HepG2 (cell line): Measurements from ENCODE around the gene PLCB2. TPM values are rescaled to one million over a fixed set of nuclear protein-coding genes. Genes with fewer than 3 reads are reported as not detected.

Experiments used
- CC2D1A ChIP-seq: sonication (generic); formaldehyde crosslinking; IDR thresholded peaks from 2 replicates; pipeline ENCODE4 v1.8.1; 2023; ENCODE audit warnings: mild to moderate bottlenecking, missing genetic modification reagents
- CENPBD1 ChIP-seq: sonication (generic); formaldehyde crosslinking; IDR thresholded peaks from 2 replicates; pipeline ENCODE4 v1.8.0; 2022; ENCODE audit warnings: missing genetic modification reagents, low read depth, mild to moderate bottlenecking, borderline replicate concordance
- FIP1L1 ChIP-seq: fragments of 200-400 bp; formaldehyde crosslinking; IDR thresholded peaks from 2 replicates; pipeline ENCODE4 v1.6.1; 2018; ENCODE audit warnings: low read depth, mild to moderate bottlenecking, low read length, moderate library complexity, borderline replicate concordance; ENCODE audit not compliant: insufficient read depth
- FOXK2 ChIP-seq: fragments of 450-650 bp; IDR thresholded peaks from 2 replicates; pipeline ENCODE4 v1.6.1; 2016
- HMGA1 ChIP-seq: sonication (generic); formaldehyde crosslinking; conservative IDR thresholded peaks from 2 replicates; pipeline ENCODE4 v1.4.0; 2020; ENCODE audit warnings: missing genetic modification reagents
- HNRNPLL ChIP-seq: fragments of 200-400 bp; formaldehyde crosslinking; IDR thresholded peaks from 2 replicates; pipeline ENCODE4 v1.6.1; 2017; ENCODE audit warnings: mild to moderate bottlenecking, low read depth, low read length; ENCODE audit not compliant: poor library complexity, severe bottlenecking
- ISX ChIP-seq: sonication (generic); formaldehyde crosslinking; conservative IDR thresholded peaks from 2 replicates; pipeline ENCODE4 v1.5.0; 2020; ENCODE audit warnings: missing genetic modification reagents
- JUNB ChIP-seq: sonication (generic); formaldehyde crosslinking; IDR thresholded peaks from 2 replicates; pipeline ENCODE4 v1.8.0; 2022; ENCODE audit warnings: missing genetic modification reagents, mild to moderate bottlenecking, borderline replicate concordance
- PAF1 ChIP-seq: IDR thresholded peaks from 2 replicates; pipeline ENCODE4 v1.6.1; 2016; ENCODE audit warnings: missing genetic modification reagents, missing compliant biosample characterization
- PLRG1 ChIP-seq: fragments of 450-650 bp; conservative IDR thresholded peaks from 2 replicates; pipeline ENCODE4 v1.6.1; 2016
- RFXAP ChIP-seq: sonication (generic); formaldehyde crosslinking; IDR thresholded peaks from 2 replicates; pipeline ENCODE4 v1.4.0; 2020; ENCODE audit warnings: missing genetic modification reagents, borderline replicate concordance
- SOX5 ChIP-seq: IDR thresholded peaks from 2 replicates; pipeline ENCODE4 v1.6.1; 2016; ENCODE audit warnings: borderline replicate concordance
- SP140L ChIP-seq: sonication (generic); formaldehyde crosslinking; IDR thresholded peaks from 2 replicates; pipeline ENCODE4 v1.4.0; 2020; ENCODE audit warnings: missing genetic modification reagents, borderline replicate concordance
- ZBTB8A ChIP-seq: sonication (generic); formaldehyde crosslinking; IDR thresholded peaks from 2 replicates; pipeline ENCODE4 v1.4.0; 2020; ENCODE audit warnings: mild to moderate bottlenecking, low read depth, missing genetic modification reagents, borderline replicate concordance
- ZFP36 ChIP-seq: fragments of 150-350 bp; IDR thresholded peaks from 2 replicates; pipeline ENCODE4 v1.6.1; 2018; ENCODE audit warnings: borderline replicate concordance, low read length, low read depth; ENCODE audit not compliant: partially characterized antibody
- ZNF101 ChIP-seq: sonication (generic); formaldehyde crosslinking; IDR thresholded peaks from 2 replicates; pipeline ENCODE4 v1.4.0; 2020; ENCODE audit warnings: mild to moderate bottlenecking, low read depth, missing genetic modification reagents, borderline replicate concordance
- ZNF124 ChIP-seq: sonication (generic); formaldehyde crosslinking; IDR thresholded peaks from 2 replicates; pipeline ENCODE4 v1.4.0; 2020; ENCODE audit warnings: missing genetic modification reagents
- ZNF234 ChIP-seq: sonication (generic); formaldehyde crosslinking; conservative IDR thresholded peaks from 2 replicates; pipeline ENCODE4 v1.5.1; 2020; ENCODE audit warnings: mild to moderate bottlenecking, missing genetic modification reagents
- ZNF367 ChIP-seq: sonication (generic); formaldehyde crosslinking; IDR thresholded peaks from 2 replicates; pipeline ENCODE4 v1.4.0; 2020; ENCODE audit warnings: missing genetic modification reagents, borderline replicate concordance
- ZNF556 ChIP-seq: sonication (generic); formaldehyde crosslinking; IDR thresholded peaks from 2 replicates; pipeline ENCODE4 v1.4.0; 2020; ENCODE audit warnings: mild to moderate bottlenecking, missing genetic modification reagents, borderline replicate concordance
- ZNF850 ChIP-seq: sonication (generic); formaldehyde crosslinking; conservative IDR thresholded peaks from 2 replicates; pipeline ENCODE4 v1.9.0; 2021; ENCODE audit warnings: mild to moderate bottlenecking, missing genetic modification reagents
- ZSCAN5A ChIP-seq: sonication (generic); formaldehyde crosslinking; IDR thresholded peaks from 2 replicates; pipeline ENCODE4 v1.8.0; 2022; ENCODE audit warnings: mild to moderate bottlenecking, missing genetic modification reagents, borderline replicate concordance
- polyA plus RNA-seq, 8 experiments: library from polyadenylated mRNA; depleted of rRNA in 3 of 8; stranded (reverse) in 7 of 8; unstranded in 1 of 8; fragments of >200 nt; fragmentation: Illumina TruSeq in 4 of 8; extraction: Trizol in 4 of 8; gene quantifications; 2 replicates each; pipeline versions ENCODE4 v1.2.1 to v1.2.3, GENCODE V29; 2011 to 2016; ENCODE audit warnings: low read depth in 4 of 8, missing spikeins in 1 of 8, mixed read lengths in 1 of 8; ENCODE audit not compliant: insufficient read depth in 1 of 8
- total RNA-seq, 5 experiments: library from RNA; depleted of rRNA; stranded (reverse); fragments of >200 nt; fragmentation: Illumina TruSeq; extraction: Trizol; gene quantifications; 2 replicates each; pipeline ENCODE4 v1.2.3, GENCODE V29; 2016; ENCODE audit warnings: low read depth in 1 of 5
- TF ChIP-seq, protein P1 (sequence below): sonication (generic); formaldehyde crosslinking; IDR thresholded peaks from 2 replicates; pipeline ENCODE4 v1.4.0; 2020; ENCODE audit warnings: missing genetic modification reagents

PLCB2 gene
- total and polyA plus RNA-seq, 2 of the 13 experiments (the other 11 are each of a cell fraction or from before 2014, with no cell fraction given) = 0.11 TPM; not detected in 1

- TF ChIP-seq FIP1L1 (no peak), CENPBD1 (CRISPR knock-in tag) (no peak), ZNF124 (CRISPR knock-in tag) (no peak), SOX5 (CRISPR knock-in tag) (no peak), CC2D1A (CRISPR knock-in tag) (no peak), ZFP36 (no peak), SP140L (CRISPR knock-in tag) (no peak), ZNF556 (CRISPR knock-in tag) (no peak), PAF1 (CRISPR knock-in tag) (no peak), ZSCAN5A (CRISPR knock-in tag) (no peak), HNRNPLL (peak; percentile 52), ZNF101 (no peak), ZBTB8A (CRISPR knock-in tag) (no peak), JUNB (CRISPR knock-in tag) (no peak), HMGA1 (CRISPR knock-in tag) (no peak), PLRG1 (no peak), ZNF234 (CRISPR knock-in tag) (no peak), FOXK2 (no peak), ZNF367 (CRISPR knock-in tag) (no peak), ISX (CRISPR knock-in tag) (no peak), ZNF850 (CRISPR knock-in tag) (no peak), RFXAP (CRISPR knock-in tag) (no peak)
- TF ChIP-seq, protein P1, sequence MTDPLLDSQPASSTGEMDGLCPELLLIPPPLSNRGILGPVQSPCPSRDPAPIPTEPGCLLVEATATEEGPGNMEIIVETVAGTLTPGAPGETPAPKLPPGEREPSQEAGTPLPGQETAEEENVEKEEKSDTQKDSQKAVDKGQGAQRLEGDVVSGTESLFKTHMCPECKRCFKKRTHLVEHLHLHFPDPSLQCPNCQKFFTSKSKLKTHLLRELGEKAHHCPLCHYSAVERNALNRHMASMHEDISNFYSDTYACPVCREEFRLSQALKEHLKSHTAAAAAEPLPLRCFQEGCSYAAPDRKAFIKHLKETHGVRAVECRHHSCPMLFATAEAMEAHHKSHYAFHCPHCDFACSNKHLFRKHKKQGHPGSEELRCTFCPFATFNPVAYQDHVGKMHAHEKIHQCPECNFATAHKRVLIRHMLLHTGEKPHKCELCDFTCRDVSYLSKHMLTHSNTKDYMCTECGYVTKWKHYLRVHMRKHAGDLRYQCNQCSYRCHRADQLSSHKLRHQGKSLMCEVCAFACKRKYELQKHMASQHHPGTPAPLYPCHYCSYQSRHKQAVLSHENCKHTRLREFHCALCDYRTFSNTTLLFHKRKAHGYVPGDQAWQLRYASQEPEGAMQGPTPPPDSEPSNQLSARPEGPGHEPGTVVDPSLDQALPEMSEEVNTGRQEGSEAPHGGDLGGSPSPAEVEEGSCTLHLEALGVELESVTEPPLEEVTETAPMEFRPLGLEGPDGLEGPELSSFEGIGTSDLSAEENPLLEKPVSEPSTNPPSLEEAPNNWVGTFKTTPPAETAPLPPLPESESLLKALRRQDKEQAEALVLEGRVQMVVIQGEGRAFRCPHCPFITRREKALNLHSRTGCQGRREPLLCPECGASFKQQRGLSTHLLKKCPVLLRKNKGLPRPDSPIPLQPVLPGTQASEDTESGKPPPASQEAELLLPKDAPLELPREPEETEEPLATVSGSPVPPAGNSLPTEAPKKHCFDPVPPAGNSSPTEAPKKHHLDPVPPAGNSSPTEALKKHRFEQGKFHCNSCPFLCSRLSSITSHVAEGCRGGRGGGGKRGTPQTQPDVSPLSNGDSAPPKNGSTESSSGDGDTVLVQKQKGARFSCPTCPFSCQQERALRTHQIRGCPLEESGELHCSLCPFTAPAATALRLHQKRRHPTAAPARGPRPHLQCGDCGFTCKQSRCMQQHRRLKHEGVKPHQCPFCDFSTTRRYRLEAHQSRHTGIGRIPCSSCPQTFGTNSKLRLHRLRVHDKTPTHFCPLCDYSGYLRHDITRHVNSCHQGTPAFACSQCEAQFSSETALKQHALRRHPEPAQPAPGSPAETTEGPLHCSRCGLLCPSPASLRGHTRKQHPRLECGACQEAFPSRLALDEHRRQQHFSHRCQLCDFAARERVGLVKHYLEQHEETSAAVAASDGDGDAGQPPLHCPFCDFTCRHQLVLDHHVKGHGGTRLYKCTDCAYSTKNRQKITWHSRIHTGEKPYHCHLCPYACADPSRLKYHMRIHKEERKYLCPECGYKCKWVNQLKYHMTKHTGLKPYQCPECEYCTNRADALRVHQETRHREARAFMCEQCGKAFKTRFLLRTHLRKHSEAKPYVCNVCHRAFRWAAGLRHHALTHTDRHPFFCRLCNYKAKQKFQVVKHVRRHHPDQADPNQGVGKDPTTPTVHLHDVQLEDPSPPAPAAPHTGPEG = no peak
These were observed 25.4 kb downstream of the PLCB2 start (continued) for GRCh38 chr15:40282147-40282868.
